Stimulated activated CD8-positive, alpha-beta memory T cell treated with anti-CD3 and anti-CD28 coated beads, Interleukin-2, amount 100 ng/mL, for 48 hours (primary cell): ENCODE results near the gene AWAT2.

Experiments
- DNase-seq, 2 donors: peaks; one replicate each; pipeline ENCODE4 v3.0.0-alpha.2; 2020; ENCODE audit warnings: low read depth in 2 of 2

Gene AWAT2

GRCh38 chrX:69996113-69996468, 53.6 kb downstream of the AWAT2 start:
- DNase-seq: no peak

GRCh38 chrX:69995362-69996112, 54.2 kb downstream of the AWAT2 start:
- no peak for DNase-seq

GRCh38 chrX:69993494-69993893, 56.2 kb downstream of the AWAT2 start:
- no peak for DNase-seq

GRCh38 chrX:69991685-69992084, 58.1 kb downstream of the AWAT2 start:
- no peak for DNase-seq
